ENCODE measurements around the gene EIF2B2.

DNA sequence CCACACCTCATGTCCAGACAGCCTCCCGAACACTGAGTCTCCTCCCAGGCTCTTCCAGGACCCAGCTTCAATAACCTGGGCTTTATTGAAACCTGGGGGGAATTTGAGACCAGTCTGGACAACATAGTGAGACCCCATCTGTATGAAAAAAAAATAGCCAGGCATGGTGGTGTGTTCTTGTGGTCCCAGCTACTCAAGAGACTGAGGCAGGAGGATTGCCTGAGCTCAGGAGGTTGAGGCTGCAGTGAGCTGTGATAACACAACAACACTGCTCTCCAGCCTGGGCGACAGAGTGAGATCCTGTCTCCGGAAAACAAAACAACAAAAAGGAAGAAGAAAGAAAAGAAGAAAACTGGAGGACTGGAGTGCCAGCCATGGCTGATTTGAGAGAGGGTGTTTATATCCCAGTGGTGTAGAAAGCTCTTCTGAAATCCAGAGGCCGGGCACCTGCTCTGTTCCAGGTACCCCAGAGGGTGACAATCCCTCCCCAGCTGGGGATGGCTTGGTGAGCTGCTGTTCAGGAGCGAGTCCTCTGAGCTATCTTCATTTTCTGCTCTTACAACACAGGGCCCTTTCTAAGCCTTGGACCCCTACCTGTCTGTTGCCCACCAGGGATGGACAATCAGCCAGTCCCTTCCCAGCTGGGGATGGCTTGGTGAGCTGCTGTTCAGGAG, 41.3 kb upstream of the EIF2B2 start:
- TF ChIP-seq ZNF274 (IDR thresholded peaks at IDR 0.05; ENCODE audit: low read depth, low read length) (no peak), YY1 (IDR thresholded peaks at IDR 0.05; ENCODE audit: insufficient read depth, insufficient read length) (no peak), SUZ12 (IDR thresholded peaks at IDR 0.05; ENCODE audit: extremely low read depth, insufficient read depth, insufficient read length) (no peak)

Measured in NT2/D1 (cell line).